HG03565 (cell line): ENCODE results near the gene PUM1.
"Not testable (repeated sequence)": the region's sequence is repeated elsewhere in the genome, so short reads cannot be mapped to it uniquely, and the experiment has no call there.

ENCODE experiments used
- ATAC-seq: cut with Tn5 transposase; IDR thresholded peaks from one replicate; pipeline ENCODE4 v1.9.1; 2021; ENCODE audit warnings: mild to moderate bottlenecking, moderate library complexity; ENCODE audit not compliant: unreplicated experiment

The PUM1 gene

GRCh38 chr1:30968220-30968971 is 97.1 kb downstream of the PUM1 start:
- ATAC-seq = no peak

- no peak for ATAC-seq
These were observed 98.7 kb downstream of the PUM1 start for GRCh38 chr1:30966690-30967369.

- ATAC-seq = no peak
These were observed 99.5 kb downstream of the PUM1 start for GRCh38 chr1:30965924-30966599.

GRCh38 chr1:30964706-30965105 is 100.8 kb downstream of the PUM1 start:
- ATAC-seq = no peak

GRCh38 chr1:30962609-30963508 is 102.7 kb downstream of the PUM1 start:
- ATAC-seq = no peak

- ATAC-seq = no peak
These were observed 107.8 kb downstream of the PUM1 start for GRCh38 chr1:30957560-30958222.

- ATAC-seq = no peak
These were observed 110.0 kb downstream of the PUM1 start for GRCh38 chr1:30955448-30956015.

- ATAC-seq = no peak
These were observed 111.8 kb downstream of the PUM1 start for GRCh38 chr1:30953685-30954084.

GRCh38 chr1:30952098-30952497 is 113.4 kb downstream of the PUM1 start:
- no peak for ATAC-seq

GRCh38 chr1:30950700-30951099 is 114.8 kb downstream of the PUM1 start:
- ATAC-seq = no peak

- no peak for ATAC-seq
These were observed 115.5 kb downstream of the PUM1 start for GRCh38 chr1:30950053-30950452.

GRCh38 chr1:30949487-30949838 is 116.1 kb downstream of the PUM1 start:
- ATAC-seq = not testable (repeated sequence)

GRCh38 chr1:30948813-30949486 is 116.6 kb downstream of the PUM1 start:
- ATAC-seq = not testable (repeated sequence)

GRCh38 chr1:30948278-30948677 is 117.2 kb downstream of the PUM1 start:
- no peak for ATAC-seq

- ATAC-seq = no peak
These were observed 118.3 kb downstream of the PUM1 start for GRCh38 chr1:30947212-30947611.

- no peak for ATAC-seq
These were observed 123.1 kb downstream of the PUM1 start for GRCh38 chr1:30942326-30942963.

- ATAC-seq = no peak
These were observed 125.0 kb downstream of the PUM1 start for GRCh38 chr1:30940541-30940940.

- no peak for ATAC-seq
These were observed 128.9 kb downstream of the PUM1 start for GRCh38 chr1:30936541-30937171.

- not testable (repeated sequence) for ATAC-seq
These were observed 129.8 kb downstream of the PUM1 start for GRCh38 chr1:30935758-30936157.
